AG04449 (cell line): ENCODE results near the gene GNAI2.
A peak's percentile ranks its signal among the peaks of the same experiment; 100 is the strongest.

ENCODE experiments used
- CTCF ChIA-PET: fragments of 350-600 bp; formaldehyde crosslinking; extraction: SDS; loops from one replicate; lab custom pipeline; 2021; ENCODE audit warnings: antibody characterized with exemption; lab: Yijun Ruan, JAX
- POLR2A ChIA-PET: fragments of 400-600, 350-600 bp; formaldehyde crosslinking; extraction: SDS; loops from one replicate; lab custom pipeline; 2020; ENCODE audit warnings: antibody characterized with exemption, inconsistent platforms; lab: Yijun Ruan, JAX
- DNase-seq: peaks from one replicate; pipeline ENCODE4 v3.0.0-alpha.2; 2010; ENCODE audit warnings: low read depth, low spot score
- H3K4me3 ChIP-seq: 2 replicates; pipeline ENCODE4 v1.5.1; 2011; ENCODE audit warnings: low read depth, mild to moderate bottlenecking, control low read depth, low read length
- TF ChIP-seq, protein P1 (sequence below): IDR thresholded peaks from one replicate; pipeline ENCODE4 v1.5.1; 2011; ENCODE audit warnings: mild to moderate bottlenecking, moderate library complexity, low read length, control low read depth, inconsistent platforms; ENCODE audit not compliant: insufficient read depth; ENCODE audit errors: missing control alignments

Gene GNAI2

DNA sequence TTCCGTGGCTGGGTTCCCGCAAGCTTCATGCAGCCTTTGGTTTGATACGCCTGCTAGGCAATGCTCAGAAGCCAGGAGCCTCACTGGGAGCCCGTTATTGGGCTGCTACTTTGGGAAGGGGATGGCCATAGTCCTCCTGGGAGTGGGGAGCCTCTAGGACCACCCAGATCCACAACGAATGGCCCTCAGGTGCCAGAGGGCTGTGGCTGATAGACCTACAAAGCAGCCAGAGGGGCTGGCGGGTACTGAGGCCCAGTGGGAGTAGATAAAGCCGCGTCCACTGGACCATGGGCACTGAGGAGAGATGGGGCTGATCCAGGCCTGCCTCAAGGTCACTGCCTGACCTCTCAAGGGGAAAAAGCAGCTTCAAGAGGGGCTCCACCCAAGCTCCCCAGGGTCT is 43.9 kb upstream of the GNAI2 start:
- POLR2A ChIA-PET, result no interaction called here

DNA sequence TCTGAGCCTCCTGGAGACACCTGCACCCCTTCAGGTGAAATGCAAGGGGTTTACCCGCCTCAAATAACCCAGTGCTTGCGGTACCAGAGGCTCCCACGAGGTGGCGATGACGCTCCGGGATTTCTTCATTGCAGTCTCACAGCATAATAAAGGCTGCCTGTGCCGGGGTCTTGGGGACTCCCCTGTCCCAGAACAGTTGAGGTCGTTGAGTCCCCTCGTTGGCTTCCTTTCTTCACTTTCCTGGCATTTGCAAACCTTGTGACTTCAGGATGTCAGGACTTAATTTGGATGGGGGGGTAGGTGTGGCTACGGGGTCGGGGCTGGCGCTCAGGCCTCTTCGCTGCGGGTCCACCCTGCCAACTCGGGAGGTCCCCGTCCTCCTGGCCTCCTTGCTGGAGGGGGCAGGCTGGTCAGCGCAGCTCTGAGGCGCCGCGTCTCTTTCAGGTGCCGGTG is 43.3 kb upstream of the GNAI2 start:
- DNase-seq, result no peak
- no peak overlapping the region for H3K4me3 ChIP-seq
- TF ChIP-seq, protein P1, sequence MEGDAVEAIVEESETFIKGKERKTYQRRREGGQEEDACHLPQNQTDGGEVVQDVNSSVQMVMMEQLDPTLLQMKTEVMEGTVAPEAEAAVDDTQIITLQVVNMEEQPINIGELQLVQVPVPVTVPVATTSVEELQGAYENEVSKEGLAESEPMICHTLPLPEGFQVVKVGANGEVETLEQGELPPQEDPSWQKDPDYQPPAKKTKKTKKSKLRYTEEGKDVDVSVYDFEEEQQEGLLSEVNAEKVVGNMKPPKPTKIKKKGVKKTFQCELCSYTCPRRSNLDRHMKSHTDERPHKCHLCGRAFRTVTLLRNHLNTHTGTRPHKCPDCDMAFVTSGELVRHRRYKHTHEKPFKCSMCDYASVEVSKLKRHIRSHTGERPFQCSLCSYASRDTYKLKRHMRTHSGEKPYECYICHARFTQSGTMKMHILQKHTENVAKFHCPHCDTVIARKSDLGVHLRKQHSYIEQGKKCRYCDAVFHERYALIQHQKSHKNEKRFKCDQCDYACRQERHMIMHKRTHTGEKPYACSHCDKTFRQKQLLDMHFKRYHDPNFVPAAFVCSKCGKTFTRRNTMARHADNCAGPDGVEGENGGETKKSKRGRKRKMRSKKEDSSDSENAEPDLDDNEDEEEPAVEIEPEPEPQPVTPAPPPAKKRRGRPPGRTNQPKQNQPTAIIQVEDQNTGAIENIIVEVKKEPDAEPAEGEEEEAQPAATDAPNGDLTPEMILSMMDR, result peak; percentile 84
- ChIA-PET CTCF (interaction anchor here (0.8 to 21.6 kb wide), 20 partner anchors 19 to 172 kb away, joined by 3 to 1029 read pairs (median 14); partner anchors contain the start of genes GNAI2, HYAL2, IFRD2 and LSMEM2), POLR2A (no interaction called here)

More for the DNA sequence above, 43.9 kb upstream of the GNAI2 start:
- CTCF ChIA-PET, result interaction anchor here (0.8 to 21.6 kb wide), 22 partner anchors 18 to 389 kb away, joined by 3 to 1029 read pairs (median 8); partner anchors contain the start of genes GNAI2, HYAL2, IFRD2 and INKA1
- no peak for DNase-seq
- H3K4me3 ChIP-seq, result no peak overlapping the region
- TF ChIP-seq, protein P1, result no peak

DNA sequence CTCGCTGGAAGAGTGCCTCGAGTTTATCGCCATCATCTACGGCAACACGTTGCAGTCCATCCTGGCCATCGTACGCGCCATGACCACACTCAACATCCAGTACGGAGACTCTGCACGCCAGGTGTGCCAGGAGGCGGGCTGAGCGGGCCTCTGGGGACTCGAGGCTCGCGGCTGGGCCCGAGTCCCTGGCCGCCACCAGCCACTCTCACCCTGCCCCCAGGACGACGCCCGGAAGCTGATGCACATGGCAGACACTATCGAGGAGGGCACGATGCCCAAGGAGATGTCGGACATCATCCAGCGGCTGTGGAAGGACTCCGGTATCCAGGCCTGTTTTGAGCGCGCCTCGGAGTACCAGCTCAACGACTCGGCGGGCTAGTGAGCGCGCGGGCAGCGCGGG is 42.7 kb upstream of the GNAI2 start:
- CTCF ChIA-PET, result interaction anchor here (0.8 to 21.6 kb wide), 17 partner anchors 20 to 141 kb away, joined by 3 to 1029 read pairs (median 29); partner anchors contain the start of genes GNAI2, HYAL2, HYAL3 and IFRD2
- TF ChIP-seq, protein P1, result no peak
- DNase-seq, result no peak
- POLR2A ChIA-PET, result no interaction called here
- no peak overlapping the region for H3K4me3 ChIP-seq

DNA sequence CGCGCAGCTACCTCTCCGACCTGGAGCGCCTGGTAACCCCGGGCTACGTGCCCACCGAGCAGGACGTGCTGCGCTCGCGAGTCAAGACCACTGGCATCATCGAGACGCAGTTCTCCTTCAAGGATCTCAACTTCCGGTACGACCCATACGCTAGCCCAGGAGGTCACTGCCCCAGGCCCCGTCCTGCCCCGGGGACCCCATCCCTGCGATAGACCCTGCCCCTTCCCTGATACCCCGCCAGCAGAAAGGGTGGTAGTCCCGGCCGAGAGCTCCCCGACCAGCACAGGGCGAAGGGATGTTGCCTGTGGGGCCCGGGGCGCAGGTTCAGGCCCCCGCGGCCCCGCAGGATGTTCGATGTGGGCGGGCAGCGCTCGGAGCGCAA is 42.3 kb upstream of the GNAI2 start:
- TF ChIP-seq, protein P1, result no peak
- ChIA-PET POLR2A (no interaction called here), CTCF (interaction anchor here (0.8 to 21.6 kb wide), 19 partner anchors 20 to 141 kb away, joined by 3 to 1029 read pairs (median 20); partner anchors contain the start of genes GNAI2, HYAL2, HYAL3 and IFRD2)
- no peak for DNase-seq
- no peak overlapping the region for H3K4me3 ChIP-seq

DNA sequence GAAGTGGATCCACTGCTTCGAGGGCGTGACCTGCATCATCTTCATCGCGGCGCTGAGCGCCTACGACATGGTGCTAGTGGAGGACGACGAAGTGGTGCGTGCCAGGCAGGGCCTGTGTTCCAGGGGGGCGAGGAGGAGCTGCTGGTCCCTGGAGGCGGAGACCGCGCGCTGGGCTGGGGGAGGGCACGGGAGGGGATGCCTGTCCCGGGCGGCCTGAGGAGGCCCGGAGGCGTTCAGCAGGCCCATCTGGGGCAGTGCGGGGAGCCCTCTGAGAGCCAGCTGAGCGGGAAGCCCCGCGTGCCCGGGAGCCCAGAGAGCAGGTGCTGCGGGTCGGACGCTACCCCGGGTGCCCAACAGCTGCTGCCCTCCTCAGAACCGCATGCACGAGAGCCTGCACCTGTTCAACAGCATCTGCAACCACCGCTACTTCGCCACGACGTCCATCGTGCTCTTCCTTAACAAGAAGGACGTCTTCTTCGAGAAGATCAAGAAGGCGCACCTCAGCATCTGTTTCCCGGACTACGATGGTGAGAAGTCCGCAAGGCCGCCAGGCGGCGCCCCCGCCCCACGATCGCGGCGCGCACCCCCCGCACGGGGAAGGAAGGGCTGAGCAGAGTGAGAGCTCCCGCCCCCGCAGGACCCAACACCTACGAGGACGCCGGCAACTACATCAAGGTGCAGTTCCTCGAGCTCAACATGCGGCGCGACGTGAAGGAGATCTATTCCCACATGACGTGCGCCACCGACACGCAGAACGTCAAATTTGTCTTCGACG is 41.7 kb upstream of the GNAI2 start:
- TF ChIP-seq, protein P1, result peak; percentile 86
- POLR2A ChIA-PET, result no interaction called here
- CTCF ChIA-PET, result interaction anchor here (0.7 to 21.6 kb wide), 27 partner anchors 21 to 154 kb away, joined by 3 to 1029 read pairs (median 7); partner anchors contain the start of genes GNAI2, HYAL2, HYAL3 and IFRD2
- no peak for DNase-seq
- peak overlapping the region; percentile 18; the same call in 1 of the 2 replicates for H3K4me3 ChIP-seq
